ENCODE measurements around the gene PRSS56.
A peak's percentile ranks its signal among the peaks of the same experiment; 100 is the strongest.
"Not testable (repeated sequence)": the region's sequence is repeated elsewhere in the genome, so short reads cannot be mapped to it uniquely, and the experiment has no call there.

PRSS56 gene

DNA sequence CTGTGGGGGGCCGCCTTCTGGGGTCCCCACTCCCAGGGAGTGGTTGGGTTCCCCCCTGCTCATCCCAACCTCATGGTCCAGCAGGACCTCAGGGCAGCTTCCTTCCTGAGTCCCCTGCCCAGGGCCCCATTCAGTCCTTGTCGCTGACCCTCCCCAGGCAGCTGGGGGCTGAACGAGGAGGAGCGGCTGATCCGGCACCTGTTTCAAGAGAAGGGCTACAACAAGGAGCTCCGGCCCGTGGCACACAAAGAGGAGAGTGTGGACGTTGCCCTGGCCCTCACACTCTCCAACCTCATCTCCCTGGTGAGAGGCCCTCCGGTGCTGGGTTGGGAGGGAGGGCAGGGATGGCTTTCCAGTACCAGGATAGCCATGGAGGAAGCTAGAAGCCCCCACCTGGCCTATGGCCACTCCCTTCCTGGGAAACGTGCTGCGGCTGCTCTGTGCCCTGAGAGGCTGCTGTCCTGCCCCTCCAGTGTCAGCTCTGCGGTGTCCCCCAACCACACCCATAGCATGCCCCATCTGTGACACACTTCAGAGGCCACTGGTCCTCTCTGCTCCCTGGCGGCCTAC, 6.3 kb downstream of the PRSS56 start:
- DNase-seq, result no peak

DNA sequence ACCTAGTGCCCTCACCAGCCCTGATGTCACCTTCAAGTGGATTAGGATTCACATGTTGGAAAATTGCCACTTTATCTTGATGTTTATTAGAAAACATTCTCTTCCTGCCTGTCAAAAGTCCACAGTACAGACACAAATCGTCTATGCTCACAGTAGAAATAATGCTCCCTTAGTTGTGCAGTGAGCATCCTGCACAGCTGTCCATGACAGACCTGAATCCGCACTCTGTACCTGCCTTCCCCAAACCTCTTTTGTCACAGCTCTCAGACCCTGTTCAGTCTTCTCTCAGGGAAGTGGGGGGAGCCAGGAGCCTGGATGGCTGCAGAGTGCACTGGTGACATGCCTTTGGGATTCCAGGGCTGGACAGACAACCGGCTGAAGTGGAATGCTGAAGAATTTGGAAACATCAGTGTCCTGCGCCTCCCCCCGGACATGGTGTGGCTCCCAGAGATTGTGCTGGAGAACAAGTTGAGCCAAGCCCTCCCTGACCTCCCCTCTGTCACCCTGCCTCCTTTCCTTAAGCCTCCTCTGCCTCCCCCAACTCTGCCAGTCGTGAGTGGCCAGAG, 7.8 kb downstream of the PRSS56 start:
- no peak for DNase-seq

DNA sequence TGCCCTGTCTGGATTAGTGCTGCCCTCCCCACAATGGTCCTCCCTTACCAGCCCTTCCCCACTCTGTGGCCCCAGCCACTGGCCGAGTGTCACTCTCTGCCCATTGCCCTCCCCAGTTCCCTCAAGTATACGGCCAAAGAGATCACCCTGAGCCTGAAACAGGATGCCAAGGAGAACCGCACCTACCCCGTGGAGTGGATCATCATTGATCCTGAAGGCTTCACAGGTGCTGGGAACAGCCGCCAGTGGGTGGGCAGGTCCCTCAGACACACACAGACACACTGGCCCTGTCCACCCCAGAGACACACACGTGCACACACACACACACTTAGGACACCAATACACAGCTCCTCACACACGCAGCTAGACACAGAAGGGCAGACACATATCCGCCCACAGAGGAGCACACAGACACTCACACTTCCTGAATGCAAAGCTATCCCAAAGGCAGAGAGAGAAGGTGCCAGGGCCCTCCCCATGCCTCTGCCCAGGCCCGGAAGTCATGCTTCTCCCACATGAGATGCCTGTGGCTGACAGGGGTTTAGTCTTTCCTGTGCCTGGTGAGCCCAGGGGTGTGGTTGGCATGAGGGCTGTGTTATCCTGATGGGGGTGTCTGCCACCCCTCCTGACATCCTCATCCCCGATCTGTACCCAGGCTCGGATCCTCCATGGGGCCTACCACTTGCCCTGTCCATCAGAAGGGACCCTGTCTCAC, 8.7 kb downstream of the PRSS56 start:
- no peak for DNase-seq

- DNase-seq, result no peak
Observed at GRCh38 chr2:232529806-232530547, 9.8 kb downstream of the PRSS56 start.

- DNase-seq, result no peak
Observed at GRCh38 chr2:232530626-232531260, 10.6 kb downstream of the PRSS56 start.

GRCh38 chr2:232532419-232532818, 12.2 kb downstream of the PRSS56 start:
- peak; percentile 8 for DNase-seq

DNA sequence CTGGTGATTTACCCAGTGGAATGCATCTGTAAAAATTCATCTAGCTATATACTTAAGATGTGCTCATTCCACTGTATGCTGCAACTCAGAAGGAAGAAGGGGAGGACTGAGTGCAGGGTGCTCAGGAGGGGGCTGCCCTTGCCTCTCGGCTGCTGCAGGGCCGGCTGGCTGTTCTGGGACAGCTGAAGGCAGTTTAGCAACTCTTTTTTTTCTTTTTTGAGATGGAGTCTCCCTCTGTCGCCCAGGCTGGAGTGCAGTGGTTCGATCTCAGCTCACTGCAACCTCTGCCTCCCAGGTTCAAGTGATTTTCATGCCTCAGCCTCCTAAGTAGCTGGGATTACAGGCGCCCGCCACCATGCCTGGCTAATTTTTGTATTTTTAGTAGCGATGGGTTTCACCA, 12.6 kb downstream of the PRSS56 start:
- not testable (repeated sequence) for DNase-seq

- no peak for DNase-seq
Observed at GRCh38 chr2:232533944-232534710, 13.9 kb downstream of the PRSS56 start.

- no peak for DNase-seq
Observed at GRCh38 chr2:232534940-232535651, 14.9 kb downstream of the PRSS56 start.

- DNase-seq, result no peak
Observed at GRCh38 chr2:232535761-232536530, 15.8 kb downstream of the PRSS56 start.

DNA sequence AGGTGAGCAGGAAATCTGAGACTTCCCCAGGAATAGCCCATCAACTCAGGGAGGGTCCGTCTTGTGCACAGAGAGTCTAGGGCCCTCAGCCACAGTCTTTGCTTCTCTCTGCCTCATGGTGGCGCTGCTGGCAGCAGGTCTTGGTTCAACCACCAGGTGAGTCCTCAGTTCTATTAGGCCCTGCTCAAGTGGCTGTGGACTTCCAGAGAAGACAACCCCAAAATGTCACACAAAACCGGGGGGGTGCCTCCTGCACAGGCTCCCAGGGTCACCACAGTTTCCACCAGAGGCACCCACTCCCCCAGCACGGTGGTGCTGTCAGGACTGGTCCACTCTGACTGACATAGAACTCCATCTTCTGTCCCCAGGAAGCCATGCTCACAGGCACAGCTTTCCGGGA, 16.9 kb downstream of the PRSS56 start:
- DNase-seq, result peak; percentile 40

GRCh38 chr2:232537499-232537898, 17.3 kb downstream of the PRSS56 start:
- no peak for DNase-seq

- no peak for DNase-seq
Observed at GRCh38 chr2:232538671-232539070, 18.5 kb downstream of the PRSS56 start.

GRCh38 chr2:232539298-232540231, 19.4 kb downstream of the PRSS56 start, which contains the start of gene CHRNG:
TSS of gene CHRNG (plus strand) at chr2:232539692. CDS start at chr2:232539748, 56 bp downstream.
- no peak for DNase-seq

- DNase-seq, result no peak
Observed at GRCh38 chr2:232540441-232541041, 20.4 kb downstream of the PRSS56 start.

GRCh38 chr2:232541195-232541960, 21.2 kb downstream of the PRSS56 start:
- DNase-seq, result no peak

GRCh38 chr2:232541961-232542714, 21.9 kb downstream of the PRSS56 start:
- no peak for DNase-seq
